HFF-Myc (cell line): ENCODE data around the gene MPP7.

Experiments
- DNase-seq: peaks from one replicate; pipeline ENCODE4 v3.0.0-alpha.2; 2011; ENCODE audit warnings: low read depth; ENCODE audit errors: extremely low read depth
- H3K4me3 ChIP-seq: replicated peaks from 2 replicates; pipeline ENCODE4 v1.5.1; 2011; ENCODE audit warnings: low read depth, mild to moderate bottlenecking, control low read depth, low read length
- CTCF ChIP-seq: IDR thresholded peaks from 2 replicates; pipeline ENCODE4 v1.5.1; 2012; ENCODE audit warnings: mild to moderate bottlenecking, low read depth, low read length, control low read depth; ENCODE audit errors: missing control alignments

Gene MPP7

GRCh38 chr10:28276384-28276783 lies 26.5 kb downstream of the MPP7 start:
- TF ChIP-seq CTCF: no peak

GRCh38 chr10:28274475-28274874 lies 28.4 kb downstream of the MPP7 start:
- no peak for TF ChIP-seq CTCF
- DNase-seq: no peak
- H3K4me3 ChIP-seq: no peak overlapping the region

More at GRCh38 chr10:28276384-28276783, 26.5 kb downstream of the MPP7 start:
- DNase-seq: no peak
- no peak overlapping the region for H3K4me3 ChIP-seq

DNA sequence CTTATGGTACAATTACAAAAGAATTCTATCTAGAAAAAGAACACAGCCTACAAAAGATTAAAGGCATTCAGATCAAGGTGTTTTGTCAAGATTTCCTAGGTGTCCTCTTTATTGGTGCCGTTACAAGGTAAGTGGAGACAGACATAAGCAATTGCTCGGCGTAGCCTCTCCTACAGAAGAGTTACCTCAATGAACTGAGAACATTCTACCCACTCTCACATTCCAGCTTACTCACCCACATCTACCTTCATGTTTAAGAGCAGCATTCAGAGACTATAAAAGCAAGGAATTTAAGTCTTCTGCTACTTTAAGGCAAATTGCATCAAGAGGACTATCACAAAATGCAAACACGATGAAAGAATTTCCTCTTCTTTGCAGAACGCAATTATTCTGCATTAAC lies 29.5 kb downstream of the MPP7 start:
- TF ChIP-seq CTCF: no peak
- no peak for DNase-seq

GRCh38 chr10:28269842-28270456 lies 32.9 kb downstream of the MPP7 start:
- no peak for DNase-seq
- TF ChIP-seq CTCF: no peak
- no peak overlapping the region for H3K4me3 ChIP-seq

More for the DNA sequence above, 29.5 kb downstream of the MPP7 start:
- no peak overlapping the region for H3K4me3 ChIP-seq

DNA sequence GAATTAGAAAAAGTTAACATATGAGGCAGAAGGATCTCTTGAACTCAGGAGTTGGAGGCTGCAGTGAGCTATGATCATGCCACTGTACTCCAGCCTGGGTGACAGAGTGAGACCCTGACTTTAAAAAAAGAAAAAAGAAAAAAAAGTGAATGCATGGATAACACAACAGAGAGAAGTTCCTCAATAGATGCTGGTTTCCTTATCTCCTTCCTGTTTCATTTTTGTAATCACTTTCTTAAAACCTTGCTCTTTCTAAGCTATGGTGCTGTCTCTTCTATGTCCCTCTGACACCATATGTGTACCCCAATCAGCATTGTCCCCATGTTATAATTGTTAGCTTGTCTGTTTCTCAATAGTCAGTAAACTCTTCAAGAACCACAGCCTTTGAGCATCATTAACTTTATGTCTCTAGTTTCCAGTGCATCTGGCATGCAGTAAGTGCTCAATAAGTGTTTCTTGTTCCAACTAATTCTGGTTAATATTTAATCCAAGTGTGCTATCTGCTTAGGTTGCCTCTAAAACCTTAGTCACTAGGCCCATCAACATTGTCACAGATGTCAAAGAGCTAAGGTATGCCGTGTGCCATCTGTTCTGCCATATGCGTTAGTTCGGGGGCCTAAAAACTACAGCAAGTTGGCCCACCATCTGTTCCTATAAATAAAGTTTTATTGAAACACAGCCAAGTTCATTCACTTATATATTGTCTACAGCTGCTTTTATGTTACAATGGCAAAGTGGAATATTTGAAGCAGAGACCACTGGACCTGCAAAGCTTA lies 36.2 kb downstream of the MPP7 start:
- no peak for DNase-seq
- no peak for TF ChIP-seq CTCF
- no peak overlapping the region for H3K4me3 ChIP-seq

- no peak for TF ChIP-seq CTCF
- no peak for DNase-seq
- H3K4me3 ChIP-seq: no peak overlapping the region
These were observed 39.6 kb downstream of the MPP7 start for GRCh38 chr10:28263136-28263857.
